Panc1 (cell line): Measurements from ENCODE around the gene SWAP70. TPM values are rescaled to one million over a fixed set of nuclear protein-coding genes. Genes with fewer than 3 reads are reported as not detected.

Experiments
- ATAC-seq: fragments of 200-7000 bp; cut with Tn5 transposase; 2 replicates; pipeline ENCODE4 v1.9.1; 2020; ENCODE audit warnings: mild to moderate bottlenecking, moderate library complexity
- BruUV-seq: library from RNA; stranded (reverse); fragments of 400-500 nt; replicated peaks from 2 replicates; lab custom pipeline; 2021; lab: Mats Ljungman, UMichigan
- CTCF ChIA-PET: fragments of 300-600 bp; sonication (Branson Sonifier 250); formaldehyde crosslinking; loops from one replicate; lab custom pipeline; 2022; ENCODE audit warnings: antibody characterized with exemption; lab: Charles Lee
- POLR2A ChIA-PET: fragments of 300-600 bp; sonication (Branson Sonifier 250); formaldehyde crosslinking; loops from one replicate; lab custom pipeline; 2022; ENCODE audit warnings: antibody characterized with exemption; lab: Charles Lee
- DNase-seq: peaks from one replicate; pipeline ENCODE4 v3.0.0-alpha.2; 2010; ENCODE audit warnings: low read depth, low spot score
- H3K27ac ChIP-seq: 2 replicates; pipeline ENCODE4 v1.5.1; 2011; ENCODE audit warnings: mild to moderate bottlenecking, low read length, inconsistent platforms
- H3K27me3 ChIP-seq: fragments of 200-500 bp; sonication (Bioruptor generic); 2 replicates; pipeline ENCODE4 v1.6.0; 2014; ENCODE audit warnings: low read length, inconsistent platforms; ENCODE audit not compliant: control insufficient read depth, insufficient read depth
- H3K36me3 ChIP-seq: fragments of 200-500 bp; sonication (Bioruptor generic); 2 replicates; pipeline ENCODE4 v1.5.1; 2014; ENCODE audit warnings: inconsistent platforms, mild to moderate bottlenecking, low read length, moderate library complexity; ENCODE audit not compliant: control insufficient read depth, insufficient read depth
- H3K4me1 ChIP-seq: 2 replicates; pipeline ENCODE4 v1.5.1; 2011; ENCODE audit warnings: inconsistent platforms, mild to moderate bottlenecking, low read length, moderate library complexity; ENCODE audit not compliant: control insufficient read depth, insufficient read depth
- H3K4me3 ChIP-seq, 2 experiments: 2 replicates each; pipeline ENCODE4 v1.5.1; 2011 to 2012; ENCODE audit warnings: low read depth in 2 of 2, low read length in 2 of 2, mild to moderate bottlenecking in 2 of 2, inconsistent platforms in 1 of 2, moderate library complexity in 1 of 2
- H3K9me3 ChIP-seq: fragments of 200-500 bp; sonication (Bioruptor generic); 2 replicates; pipeline ENCODE4 v1.5.1; 2014; ENCODE audit warnings: low read depth, mild to moderate bottlenecking, inconsistent platforms, low read length, moderate library complexity; ENCODE audit not compliant: control insufficient read depth, insufficient read depth
- POLR2AphosphoS5 ChIP-seq: IDR thresholded peaks from 2 replicates; pipeline ENCODE4 v1.6.1; 2012; ENCODE audit warnings: mild to moderate bottlenecking, low read depth, low read length, moderate library complexity
- SIN3A ChIP-seq: IDR thresholded peaks from 2 replicates; pipeline ENCODE4 v1.6.1; 2012; ENCODE audit warnings: low read depth, mild to moderate bottlenecking, low read length, moderate library complexity, borderline replicate concordance; ENCODE audit not compliant: insufficient read depth
- TCF7L2 ChIP-seq: IDR thresholded peaks from 2 replicates; pipeline ENCODE4 v1.6.1; 2011; ENCODE audit warnings: mild to moderate bottlenecking, low read depth, low read length, inconsistent platforms
- in situ Hi-C: cut with HindIII; loops from 2 replicates; pipeline ENCODE4 v1.10.0; 2016; ENCODE audit warnings: low sequenced_read_pairs, low pct_unique_long_range_greater_than_20kb
- intact Hi-C: fragments of 100-400 bp; cut with micrococcal nuclease; formaldehyde crosslinking; loops from one replicate; pipeline ENCODE4 v1.10.0; 2022; ENCODE audit not compliant: unreplicated experiment
- total RNA-seq: library from RNA; stranded (reverse); gene quantifications from one replicate; pipeline ENCODE4 v1.2.1, GENCODE V29; 2021; ENCODE audit not compliant: unreplicated experiment
- TF ChIP-seq, protein P1 (sequence below), 2 experiments: IDR thresholded peaks; 2 replicates each; pipeline ENCODE4 v1.6.1; 2011 to 2012; ENCODE audit warnings: low read depth in 2 of 2, control low read depth in 1 of 2, low read length in 1 of 2, mild to moderate bottlenecking in 1 of 2, moderate library complexity in 1 of 2; ENCODE audit not compliant: insufficient read depth in 1 of 2
- TF ChIP-seq, protein P2 (sequence below): fragments of 450-650 bp; IDR thresholded peaks from 2 replicates; pipeline ENCODE4 v1.5.1; 2017; ENCODE audit warnings: mild to moderate bottlenecking

SWAP70 gene
- total RNA-seq, 1 experiment from 2014 or later: 96.0 TPM

DNA sequence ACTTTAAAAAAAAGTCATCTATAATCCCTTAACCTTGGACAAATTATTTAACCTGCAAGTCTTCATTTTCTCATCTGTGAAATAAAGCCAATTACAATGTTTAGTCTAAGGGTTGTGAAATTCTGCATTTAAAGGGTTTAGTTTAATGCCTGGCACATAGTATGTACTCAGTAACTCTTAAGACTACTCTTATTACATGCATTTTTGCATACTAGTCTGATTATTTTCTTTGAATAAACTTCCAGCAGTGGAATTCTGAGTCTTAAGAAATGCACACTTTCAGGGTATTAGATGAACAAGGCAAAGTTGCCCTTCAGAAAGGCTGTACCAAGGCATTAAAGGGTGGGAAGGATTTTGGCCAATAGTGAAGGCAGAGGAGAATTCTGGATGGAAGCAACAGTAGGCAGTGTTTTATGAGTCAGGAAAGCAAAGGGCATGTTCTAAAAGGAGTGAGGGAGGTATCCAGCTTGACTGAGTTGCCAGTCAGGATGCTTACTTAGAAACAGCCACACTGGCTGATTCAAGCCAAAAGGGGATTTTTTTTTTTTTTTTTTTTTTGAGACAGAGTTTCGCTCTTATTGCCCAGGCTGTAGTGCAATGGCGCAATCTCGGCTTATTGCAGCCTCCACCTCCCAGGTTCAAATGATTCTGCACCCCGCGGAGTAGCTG is 50.5 kb downstream of the SWAP70 start:
- ATAC-seq (no peak), DNase-seq (no peak)
- no peak overlapping the region for H3K27ac ChIP-seq
- in situ Hi-C loops (no loop called here), intact Hi-C loops (no loop called here)
- BruUV-seq: TSS peak; percentile 19
- no peaks in the 10 kb centered on the region for H3K27me3 ChIP-seq
- H3K36me3 ChIP-seq: no peaks in the 10 kb centered on the region
- H3K4me1 ChIP-seq: peaks cover 8% of the 10 kb centered on the region; the same call in 1 of the 2 replicates
- no peak overlapping the region for H3K4me3 ChIP-seq
- TF ChIP-seq TCF7L2: no peak
- no peak for TF ChIP-seq SIN3A
- no peak for TF ChIP-seq POLR2AphosphoS5
- TF ChIP-seq, protein P1, sequence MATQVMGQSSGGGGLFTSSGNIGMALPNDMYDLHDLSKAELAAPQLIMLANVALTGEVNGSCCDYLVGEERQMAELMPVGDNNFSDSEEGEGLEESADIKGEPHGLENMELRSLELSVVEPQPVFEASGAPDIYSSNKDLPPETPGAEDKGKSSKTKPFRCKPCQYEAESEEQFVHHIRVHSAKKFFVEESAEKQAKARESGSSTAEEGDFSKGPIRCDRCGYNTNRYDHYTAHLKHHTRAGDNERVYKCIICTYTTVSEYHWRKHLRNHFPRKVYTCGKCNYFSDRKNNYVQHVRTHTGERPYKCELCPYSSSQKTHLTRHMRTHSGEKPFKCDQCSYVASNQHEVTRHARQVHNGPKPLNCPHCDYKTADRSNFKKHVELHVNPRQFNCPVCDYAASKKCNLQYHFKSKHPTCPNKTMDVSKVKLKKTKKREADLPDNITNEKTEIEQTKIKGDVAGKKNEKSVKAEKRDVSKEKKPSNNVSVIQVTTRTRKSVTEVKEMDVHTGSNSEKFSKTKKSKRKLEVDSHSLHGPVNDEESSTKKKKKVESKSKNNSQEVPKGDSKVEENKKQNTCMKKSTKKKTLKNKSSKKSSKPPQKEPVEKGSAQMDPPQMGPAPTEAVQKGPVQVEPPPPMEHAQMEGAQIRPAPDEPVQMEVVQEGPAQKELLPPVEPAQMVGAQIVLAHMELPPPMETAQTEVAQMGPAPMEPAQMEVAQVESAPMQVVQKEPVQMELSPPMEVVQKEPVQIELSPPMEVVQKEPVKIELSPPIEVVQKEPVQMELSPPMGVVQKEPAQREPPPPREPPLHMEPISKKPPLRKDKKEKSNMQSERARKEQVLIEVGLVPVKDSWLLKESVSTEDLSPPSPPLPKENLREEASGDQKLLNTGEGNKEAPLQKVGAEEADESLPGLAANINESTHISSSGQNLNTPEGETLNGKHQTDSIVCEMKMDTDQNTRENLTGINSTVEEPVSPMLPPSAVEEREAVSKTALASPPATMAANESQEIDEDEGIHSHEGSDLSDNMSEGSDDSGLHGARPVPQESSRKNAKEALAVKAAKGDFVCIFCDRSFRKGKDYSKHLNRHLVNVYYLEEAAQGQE (IDR thresholded peaks at IDR 0.05; ENCODE audit: insufficient read depth in 1 of 2, low read depth in 2 of 2, low read length in 1 of 2): no peak
- TF ChIP-seq, protein P2, sequence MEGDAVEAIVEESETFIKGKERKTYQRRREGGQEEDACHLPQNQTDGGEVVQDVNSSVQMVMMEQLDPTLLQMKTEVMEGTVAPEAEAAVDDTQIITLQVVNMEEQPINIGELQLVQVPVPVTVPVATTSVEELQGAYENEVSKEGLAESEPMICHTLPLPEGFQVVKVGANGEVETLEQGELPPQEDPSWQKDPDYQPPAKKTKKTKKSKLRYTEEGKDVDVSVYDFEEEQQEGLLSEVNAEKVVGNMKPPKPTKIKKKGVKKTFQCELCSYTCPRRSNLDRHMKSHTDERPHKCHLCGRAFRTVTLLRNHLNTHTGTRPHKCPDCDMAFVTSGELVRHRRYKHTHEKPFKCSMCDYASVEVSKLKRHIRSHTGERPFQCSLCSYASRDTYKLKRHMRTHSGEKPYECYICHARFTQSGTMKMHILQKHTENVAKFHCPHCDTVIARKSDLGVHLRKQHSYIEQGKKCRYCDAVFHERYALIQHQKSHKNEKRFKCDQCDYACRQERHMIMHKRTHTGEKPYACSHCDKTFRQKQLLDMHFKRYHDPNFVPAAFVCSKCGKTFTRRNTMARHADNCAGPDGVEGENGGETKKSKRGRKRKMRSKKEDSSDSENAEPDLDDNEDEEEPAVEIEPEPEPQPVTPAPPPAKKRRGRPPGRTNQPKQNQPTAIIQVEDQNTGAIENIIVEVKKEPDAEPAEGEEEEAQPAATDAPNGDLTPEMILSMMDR: no peak
- ChIA-PET CTCF (no interaction called here), POLR2A (interaction anchor here (0.6 to 0.7 kb wide), 2 partner anchors 266 to 804 kb away, joined by 4 to 5 read pairs; partner anchors contain the start of gene AKIP1)
- H3K9me3 ChIP-seq: no peaks in the 10 kb centered on the region

GRCh38 chr11:9716275-9717039 is 52.6 kb downstream of the SWAP70 start:
- no peak for DNase-seq
- ChIA-PET CTCF (no interaction called here), POLR2A (no interaction called here)
- intact Hi-C loops: no loop called here
- in situ Hi-C loops: no loop called here
- TF ChIP-seq POLR2AphosphoS5: no peak
- TF ChIP-seq, protein P2: no peak
- TF ChIP-seq, protein P1 (IDR thresholded peaks at IDR 0.05; ENCODE audit: insufficient read depth in 1 of 2, low read depth in 2 of 2, low read length in 1 of 2): no peak
- Histone ChIP-seq H3K27ac (peak overlapping the region; percentile 29; the same call in 1 of the 2 replicates), H3K27me3 (no peaks in the 10 kb centered on the region), H3K9me3 (no peaks in the 10 kb centered on the region), H3K36me3 (no peaks in the 10 kb centered on the region), H3K4me1 (peaks cover 15% of the 10 kb centered on the region), H3K4me3 (no peak overlapping the region)
- peak; percentile 39; the same call in 1 of the 2 replicates for ATAC-seq
- TSS peak; percentile 15 for BruUV-seq
